ENCODE measurements around the gene S100A7A. TPM values are rescaled to one million over a fixed set of nuclear protein-coding genes. Genes with fewer than 3 reads are reported as not detected.

Gene S100A7A
- polyA plus RNA-seq, 1 of the 3 experiments (the other 2 are of a cell fraction) = not detected

DNA sequence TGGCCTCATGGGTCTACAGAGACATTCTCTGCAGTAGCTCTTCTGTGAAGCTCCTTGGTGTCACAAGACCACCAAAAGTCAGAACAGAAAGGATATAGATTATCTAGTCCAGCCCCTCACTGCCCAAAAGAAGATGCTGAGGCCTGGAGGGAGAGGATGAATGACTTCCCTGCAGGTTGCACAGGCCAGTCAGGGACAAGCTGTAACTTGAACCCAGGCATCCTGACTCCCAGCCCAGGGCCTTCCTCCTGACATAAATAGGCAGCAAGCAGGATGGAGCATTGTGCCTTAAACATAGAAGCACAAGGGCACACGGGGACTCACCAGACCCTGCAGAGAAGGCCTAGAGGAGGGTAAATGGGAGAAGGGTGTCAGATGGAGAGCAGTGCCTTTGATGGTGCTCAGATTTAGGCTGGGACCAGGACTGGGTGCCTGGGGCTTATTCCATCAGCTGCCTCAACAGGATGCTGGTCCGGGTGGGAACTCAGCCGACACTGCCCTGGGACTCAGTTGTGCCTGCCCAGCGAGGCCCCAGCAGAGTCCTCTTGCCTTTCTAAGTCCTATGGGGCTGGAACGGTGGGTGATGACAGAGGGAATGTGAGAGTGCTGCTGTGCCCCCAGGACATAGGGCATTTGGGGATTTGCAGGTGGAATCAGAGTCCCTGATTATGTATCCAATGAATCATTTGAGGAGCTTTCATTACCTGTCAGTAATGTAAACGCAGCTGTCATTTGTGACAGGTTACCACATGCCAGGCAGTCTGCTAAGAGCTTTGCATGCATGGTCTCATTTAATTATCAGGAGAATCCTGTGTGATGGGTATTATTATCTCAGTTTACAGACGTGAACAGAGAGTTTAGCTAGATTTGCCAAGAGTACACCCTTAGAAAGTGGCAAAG, 13.2 kb downstream of the S100A7A start (continued):
- TF ChIP-seq, protein P1, sequence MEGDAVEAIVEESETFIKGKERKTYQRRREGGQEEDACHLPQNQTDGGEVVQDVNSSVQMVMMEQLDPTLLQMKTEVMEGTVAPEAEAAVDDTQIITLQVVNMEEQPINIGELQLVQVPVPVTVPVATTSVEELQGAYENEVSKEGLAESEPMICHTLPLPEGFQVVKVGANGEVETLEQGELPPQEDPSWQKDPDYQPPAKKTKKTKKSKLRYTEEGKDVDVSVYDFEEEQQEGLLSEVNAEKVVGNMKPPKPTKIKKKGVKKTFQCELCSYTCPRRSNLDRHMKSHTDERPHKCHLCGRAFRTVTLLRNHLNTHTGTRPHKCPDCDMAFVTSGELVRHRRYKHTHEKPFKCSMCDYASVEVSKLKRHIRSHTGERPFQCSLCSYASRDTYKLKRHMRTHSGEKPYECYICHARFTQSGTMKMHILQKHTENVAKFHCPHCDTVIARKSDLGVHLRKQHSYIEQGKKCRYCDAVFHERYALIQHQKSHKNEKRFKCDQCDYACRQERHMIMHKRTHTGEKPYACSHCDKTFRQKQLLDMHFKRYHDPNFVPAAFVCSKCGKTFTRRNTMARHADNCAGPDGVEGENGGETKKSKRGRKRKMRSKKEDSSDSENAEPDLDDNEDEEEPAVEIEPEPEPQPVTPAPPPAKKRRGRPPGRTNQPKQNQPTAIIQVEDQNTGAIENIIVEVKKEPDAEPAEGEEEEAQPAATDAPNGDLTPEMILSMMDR (IDR thresholded peaks at IDR 0.05) = no peak

DNA sequence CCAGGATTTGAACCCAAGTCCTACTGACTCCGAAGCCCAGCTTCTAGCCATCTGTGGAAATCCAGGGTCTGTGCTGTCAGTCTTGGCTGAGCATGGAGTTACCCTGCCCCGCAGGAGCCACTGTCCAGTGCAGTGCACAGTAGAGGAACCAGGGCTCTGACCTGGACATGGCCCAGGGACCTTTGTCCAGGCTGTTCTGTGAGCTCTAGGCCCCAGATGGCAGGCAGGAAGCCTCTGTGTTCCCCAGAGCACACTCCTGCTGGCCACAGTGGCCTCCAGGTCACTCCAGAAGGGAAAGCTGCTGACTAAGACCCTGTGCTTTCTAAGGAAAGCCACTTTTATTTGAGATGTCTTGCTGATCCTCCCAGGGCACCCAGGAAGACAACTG, 13.8 kb downstream of the S100A7A start:
- Histone ChIP-seq H3K27me3 (ENCODE audit: insufficient read depth) (peaks cover 12% of the 10 kb centered on the region; the same call in 1 of the 2 replicates), H3K4me1 (ENCODE audit: control insufficient read depth in 1 of 2, insufficient read depth in 2 of 2, low read depth in 1 of 2, low read length in 1 of 2) (no peaks in the 10 kb centered on the region), H3K4me2 (no peak overlapping the region), H3K9me2 (no peaks in the 10 kb centered on the region), H3K79me2 (ENCODE audit: insufficient read depth) (no peaks in the 10 kb centered on the region), H2AFZ (ENCODE audit: low read depth) (no peak overlapping the region), H3K9me3 (no peaks in the 10 kb centered on the region), H3F3A (replicated peaks; ENCODE audit: insufficient read depth) (no peaks in the 10 kb centered on the region), H3K4me3 (ENCODE audit: low read depth in 2 of 2, low read length in 1 of 2) (no peak overlapping the region), H3K36me3 (replicated peaks in 1 of 2; ENCODE audit: control insufficient read depth in 1 of 2, insufficient read depth in 2 of 2, low read length in 1 of 2) (no peaks in the 10 kb centered on the region), H3K27ac (ENCODE audit: low read depth in 2 of 2, low read length in 1 of 2) (no peak overlapping the region), H3K9ac (no peak overlapping the region), H4K20me1 (ENCODE audit: insufficient read depth) (no peaks in the 10 kb centered on the region)
- WGBS (ENCODE audit: low lambda C conversion rate) = 13% methylated on average over 1 of the region's 2 CpGs
- DNase-seq = no peak
- CTCF ChIA-PET = interaction anchor here (1.2 to 2.3 kb wide), 2 partner anchors 65 to 78 kb away, joined by 3 to 10 read pairs; no protein-coding TSS in a partner anchor
- TF ChIP-seq MEF2A (IDR thresholded peaks at IDR 0.05; ENCODE audit: borderline replicate concordance, low read depth) = no peak
- TF ChIP-seq, protein P2, sequence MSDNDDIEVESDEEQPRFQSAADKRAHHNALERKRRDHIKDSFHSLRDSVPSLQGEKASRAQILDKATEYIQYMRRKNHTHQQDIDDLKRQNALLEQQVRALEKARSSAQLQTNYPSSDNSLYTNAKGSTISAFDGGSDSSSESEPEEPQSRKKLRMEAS (IDR thresholded peaks at IDR 0.05; ENCODE audit: low read depth) = no peak
- no peak for TF ChIP-seq FOXM1 (IDR thresholded peaks at IDR 0.05; ENCODE audit: low read depth)
- TF ChIP-seq POLR2AphosphoS5 (IDR thresholded peaks at IDR 0.05; ENCODE audit: low read depth, low read length) = no peak
- TF ChIP-seq CHD2 (IDR thresholded peaks at IDR 0.05; ENCODE audit: low read length, partially characterized antibody) = no peak
- no peak for TF ChIP-seq RAD21 (IDR thresholded peaks at IDR 0.05; ENCODE audit: low read length)
- TF ChIP-seq, protein P1 (IDR thresholded peaks at IDR 0.05) = no peak
- TF ChIP-seq, protein P3, sequence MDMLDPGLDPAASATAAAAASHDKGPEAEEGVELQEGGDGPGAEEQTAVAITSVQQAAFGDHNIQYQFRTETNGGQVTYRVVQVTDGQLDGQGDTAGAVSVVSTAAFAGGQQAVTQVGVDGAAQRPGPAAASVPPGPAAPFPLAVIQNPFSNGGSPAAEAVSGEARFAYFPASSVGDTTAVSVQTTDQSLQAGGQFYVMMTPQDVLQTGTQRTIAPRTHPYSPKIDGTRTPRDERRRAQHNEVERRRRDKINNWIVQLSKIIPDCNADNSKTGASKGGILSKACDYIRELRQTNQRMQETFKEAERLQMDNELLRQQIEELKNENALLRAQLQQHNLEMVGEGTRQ (IDR thresholded peaks at IDR 0.05; ENCODE audit: borderline replicate concordance, low read depth, low read length) = no peak
- TF ChIP-seq FOSL2 (IDR thresholded peaks at IDR 0.05; ENCODE audit: borderline replicate concordance, low read depth) = no peak
- TF ChIP-seq SMC3 (IDR thresholded peaks at IDR 0.05; ENCODE audit: low read depth, low read length) = no peak
- no peak for TF ChIP-seq RXRA (IDR thresholded peaks at IDR 0.05; ENCODE audit: borderline replicate concordance, low read depth)
- TF ChIP-seq, protein P4, sequence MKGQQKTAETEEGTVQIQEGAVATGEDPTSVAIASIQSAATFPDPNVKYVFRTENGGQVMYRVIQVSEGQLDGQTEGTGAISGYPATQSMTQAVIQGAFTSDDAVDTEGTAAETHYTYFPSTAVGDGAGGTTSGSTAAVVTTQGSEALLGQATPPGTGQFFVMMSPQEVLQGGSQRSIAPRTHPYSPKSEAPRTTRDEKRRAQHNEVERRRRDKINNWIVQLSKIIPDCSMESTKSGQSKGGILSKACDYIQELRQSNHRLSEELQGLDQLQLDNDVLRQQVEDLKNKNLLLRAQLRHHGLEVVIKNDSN (IDR thresholded peaks at IDR 0.05; ENCODE audit: borderline replicate concordance, low read depth) = no peak
- TF ChIP-seq SIN3A (IDR thresholded peaks at IDR 0.05; ENCODE audit: borderline replicate concordance, low read depth, low read length) = no peak
- TF ChIP-seq MXI1 (IDR thresholded peaks at IDR 0.05; ENCODE audit: low read depth, low read length) = no peak
- TF ChIP-seq, protein P5, sequence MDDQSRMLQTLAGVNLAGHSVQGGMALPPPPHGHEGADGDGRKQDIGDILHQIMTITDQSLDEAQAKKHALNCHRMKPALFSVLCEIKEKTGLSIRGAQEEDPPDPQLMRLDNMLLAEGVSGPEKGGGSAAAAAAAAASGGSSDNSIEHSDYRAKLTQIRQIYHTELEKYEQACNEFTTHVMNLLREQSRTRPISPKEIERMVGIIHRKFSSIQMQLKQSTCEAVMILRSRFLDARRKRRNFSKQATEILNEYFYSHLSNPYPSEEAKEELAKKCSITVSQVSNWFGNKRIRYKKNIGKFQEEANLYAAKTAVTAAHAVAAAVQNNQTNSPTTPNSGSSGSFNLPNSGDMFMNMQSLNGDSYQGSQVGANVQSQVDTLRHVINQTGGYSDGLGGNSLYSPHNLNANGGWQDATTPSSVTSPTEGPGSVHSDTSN (IDR thresholded peaks at IDR 0.05) = no peak
- TF ChIP-seq NRF1 (IDR thresholded peaks at IDR 0.05; ENCODE audit: low read depth, low read length) = no peak
- TF ChIP-seq, protein P6, sequence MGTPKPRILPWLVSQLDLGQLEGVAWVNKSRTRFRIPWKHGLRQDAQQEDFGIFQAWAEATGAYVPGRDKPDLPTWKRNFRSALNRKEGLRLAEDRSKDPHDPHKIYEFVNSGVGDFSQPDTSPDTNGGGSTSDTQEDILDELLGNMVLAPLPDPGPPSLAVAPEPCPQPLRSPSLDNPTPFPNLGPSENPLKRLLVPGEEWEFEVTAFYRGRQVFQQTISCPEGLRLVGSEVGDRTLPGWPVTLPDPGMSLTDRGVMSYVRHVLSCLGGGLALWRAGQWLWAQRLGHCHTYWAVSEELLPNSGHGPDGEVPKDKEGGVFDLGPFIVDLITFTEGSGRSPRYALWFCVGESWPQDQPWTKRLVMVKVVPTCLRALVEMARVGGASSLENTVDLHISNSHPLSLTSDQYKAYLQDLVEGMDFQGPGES (IDR thresholded peaks at IDR 0.05; ENCODE audit: low read depth, low read length) = no peak
- no peak for TF ChIP-seq YY1 (IDR thresholded peaks at IDR 0.05; ENCODE audit: low read depth)
- no peak for TF ChIP-seq GATA2 (CRISPR knock-in tag; IDR thresholded peaks at IDR 0.05)
- TF ChIP-seq TEAD4 (IDR thresholded peaks at IDR 0.05; ENCODE audit: borderline replicate concordance, insufficient read depth) = no peak
- POLR2A ChIA-PET = no interaction called here
